Cardiac fibroblast (primary cell): ENCODE results near the gene CCDC85A.

Source experiments
- DNase-seq, 2 donors: peaks; one replicate each; pipeline versions ENCODE4 v3.0.0 to v3.0.0-alpha.2; 2010; ENCODE audit warnings: low read depth in 2 of 2
- H3K4me3 ChIP-seq, 2 donors: replicated peaks in 1 of 2; 1 replicate in 1 of 2; 2 replicates in 1 of 2; pipeline ENCODE4 v1.5.1; 2011; ENCODE audit warnings: low read depth in 2 of 2, low read length in 2 of 2, mild to moderate bottlenecking in 2 of 2, moderate library complexity in 1 of 2
- TF ChIP-seq, protein P1 (sequence below): IDR thresholded peaks from one replicate; pipeline ENCODE4 v1.5.1; 2011; ENCODE audit warnings: low read depth, mild to moderate bottlenecking, low read length, inconsistent platforms

The CCDC85A gene

GRCh38 chr2:56206250-56206649 lies 22.5 kb downstream of the CCDC85A start:
- TF ChIP-seq, protein P1, sequence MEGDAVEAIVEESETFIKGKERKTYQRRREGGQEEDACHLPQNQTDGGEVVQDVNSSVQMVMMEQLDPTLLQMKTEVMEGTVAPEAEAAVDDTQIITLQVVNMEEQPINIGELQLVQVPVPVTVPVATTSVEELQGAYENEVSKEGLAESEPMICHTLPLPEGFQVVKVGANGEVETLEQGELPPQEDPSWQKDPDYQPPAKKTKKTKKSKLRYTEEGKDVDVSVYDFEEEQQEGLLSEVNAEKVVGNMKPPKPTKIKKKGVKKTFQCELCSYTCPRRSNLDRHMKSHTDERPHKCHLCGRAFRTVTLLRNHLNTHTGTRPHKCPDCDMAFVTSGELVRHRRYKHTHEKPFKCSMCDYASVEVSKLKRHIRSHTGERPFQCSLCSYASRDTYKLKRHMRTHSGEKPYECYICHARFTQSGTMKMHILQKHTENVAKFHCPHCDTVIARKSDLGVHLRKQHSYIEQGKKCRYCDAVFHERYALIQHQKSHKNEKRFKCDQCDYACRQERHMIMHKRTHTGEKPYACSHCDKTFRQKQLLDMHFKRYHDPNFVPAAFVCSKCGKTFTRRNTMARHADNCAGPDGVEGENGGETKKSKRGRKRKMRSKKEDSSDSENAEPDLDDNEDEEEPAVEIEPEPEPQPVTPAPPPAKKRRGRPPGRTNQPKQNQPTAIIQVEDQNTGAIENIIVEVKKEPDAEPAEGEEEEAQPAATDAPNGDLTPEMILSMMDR = no peak
- H3K4me3 ChIP-seq = no peak overlapping the region
- no peak for DNase-seq

DNA sequence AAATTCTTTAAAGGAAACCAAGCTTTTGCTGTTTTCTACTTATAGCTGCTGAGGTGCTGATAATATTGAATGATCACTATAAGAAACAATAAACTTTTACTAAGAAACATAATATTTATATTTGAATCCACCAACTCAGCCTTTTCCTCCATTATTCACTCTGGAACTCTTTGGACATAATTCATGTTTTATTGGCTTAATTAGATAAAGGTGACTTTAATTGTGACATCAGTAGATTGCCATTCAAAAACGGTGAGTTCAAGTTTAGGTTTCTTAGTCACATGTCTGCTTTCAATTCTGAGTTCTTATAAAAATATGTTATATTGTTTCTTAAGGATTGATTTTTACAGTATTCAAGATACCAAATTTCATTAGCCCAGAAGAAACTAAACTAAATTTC lies 24.0 kb downstream of the CCDC85A start:
- H3K4me3 ChIP-seq = no peak overlapping the region
- TF ChIP-seq, protein P1 = no peak
- DNase-seq = no peak

GRCh38 chr2:56208380-56208779 lies 24.6 kb downstream of the CCDC85A start:
- no peak overlapping the region for H3K4me3 ChIP-seq
- no peak for DNase-seq
- TF ChIP-seq, protein P1 = no peak

- peak in 1 of 2 donors; percentile 47 for DNase-seq
- H3K4me3 ChIP-seq = no peak overlapping the region
- TF ChIP-seq, protein P1 = no peak
These were observed 25.9 kb downstream of the CCDC85A start for GRCh38 chr2:56209701-56210100.

DNA sequence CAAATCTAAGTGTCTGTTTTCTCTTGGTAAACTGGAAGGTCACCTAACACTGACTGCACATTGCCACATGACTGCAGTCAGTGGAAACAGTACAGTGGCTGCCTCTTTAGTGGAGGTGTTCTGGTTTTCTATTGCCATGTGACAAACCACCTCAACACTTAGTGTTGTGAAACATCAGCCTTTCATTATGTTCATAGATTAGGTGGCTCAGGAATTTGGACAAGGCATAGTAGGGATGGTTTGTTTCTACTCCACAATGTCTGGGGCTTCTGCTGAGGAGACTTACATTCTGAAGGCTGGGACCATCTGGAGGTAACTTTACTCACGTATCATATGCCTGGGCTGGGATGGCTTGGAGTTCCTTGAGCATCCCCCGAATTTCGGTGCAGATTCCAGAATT lies 26.5 kb downstream of the CCDC85A start:
- no peak for DNase-seq
- TF ChIP-seq, protein P1 = no peak

GRCh38 chr2:56211048-56211447 lies 27.3 kb downstream of the CCDC85A start:
- peak in 1 of 2 donors; percentile 35 for DNase-seq
- TF ChIP-seq, protein P1 = no peak
- H3K4me3 ChIP-seq = no peak overlapping the region

More for the DNA sequence above, 26.5 kb downstream of the CCDC85A start:
- no peak overlapping the region for H3K4me3 ChIP-seq

GRCh38 chr2:56215911-56216310 lies 32.1 kb downstream of the CCDC85A start:
- TF ChIP-seq, protein P1 = no peak
- no peak for DNase-seq
- no peak overlapping the region for H3K4me3 ChIP-seq
